OCI-LY7 (cell line): ENCODE measurements around the gene COX7A2. TPM values are rescaled to one million over a fixed set of nuclear protein-coding genes. Genes with fewer than 3 reads are reported as not detected.

Source experiments
- BruUV-seq: library from RNA; stranded (reverse); fragments of 400-500 nt; replicated peaks from 2 replicates; lab custom pipeline; 2021; lab: Mats Ljungman, UMichigan
- CTCF ChIA-PET: fragments of 300-600 bp; sonication (Branson Sonifier 250); formaldehyde crosslinking; loops from one replicate; lab custom pipeline; 2022; ENCODE audit warnings: antibody characterized with exemption; ENCODE audit not compliant: unreplicated experiment; lab: Charles Lee
- POLR2A ChIA-PET: fragments of 300-600 bp; sonication (Branson Sonifier 250); formaldehyde crosslinking; loops from one replicate; lab custom pipeline; 2022; ENCODE audit warnings: antibody characterized with exemption; lab: Charles Lee
- DNase-seq: peaks from one replicate; pipeline ENCODE4 v3.0.0-alpha.2; 2015; ENCODE audit warnings: low spot score
- H2AFZ ChIP-seq: fragments of 200-600 bp; sonication (generic), shearing (Covaris generic); 2 replicates; pipeline ENCODE4 v1.6.1; 2014; ENCODE audit warnings: mild to moderate bottlenecking, antibody characterized with exemption, low read length, moderate library complexity
- H3K27ac ChIP-seq: fragments of 200-600 bp; sonication (generic); 2 replicates; pipeline ENCODE4 v1.5.1; 2014; ENCODE audit warnings: mixed run types, low read depth, mild to moderate bottlenecking, moderate library complexity, low read length, inconsistent platforms; ENCODE audit not compliant: poor library complexity, severe bottlenecking
- H3K36me3 ChIP-seq: fragments of 200-600 bp; sonication (generic); 2 replicates; pipeline ENCODE4 v1.6.1; 2014; ENCODE audit warnings: mild to moderate bottlenecking, antibody characterized with exemption, low read length, moderate library complexity, mixed read lengths; ENCODE audit not compliant: insufficient read depth
- H3K4me1 ChIP-seq: fragments of 200-600 bp; sonication (generic); 2 replicates; pipeline ENCODE4 v1.5.1; 2014; ENCODE audit warnings: mild to moderate bottlenecking, low read length; ENCODE audit not compliant: insufficient read depth, poor library complexity, severe bottlenecking
- H3K4me2 ChIP-seq: fragments of 200-600 bp; sonication (generic); 2 replicates; pipeline ENCODE4 v1.6.1; 2014; ENCODE audit warnings: mild to moderate bottlenecking, low read length
- H3K4me3 ChIP-seq: fragments of 200-600 bp; sonication (generic); 2 replicates; pipeline ENCODE4 v1.5.1; 2014; ENCODE audit warnings: mild to moderate bottlenecking, low read depth, low read length; ENCODE audit not compliant: poor library complexity, severe bottlenecking
- H3K79me2 ChIP-seq: fragments of 200-600 bp; sonication (generic); 2 replicates; pipeline ENCODE4 v1.6.1; 2016; ENCODE audit warnings: low read depth, mild to moderate bottlenecking, low read length, moderate library complexity, mixed read lengths; ENCODE audit not compliant: insufficient read depth
- H3K9me2 ChIP-seq: fragments of 200-600 bp; sonication (generic); 2 replicates; pipeline ENCODE4 v1.6.1; 2016; ENCODE audit warnings: mild to moderate bottlenecking, low read length, mixed read lengths; ENCODE audit not compliant: insufficient read depth
- H3K9me3 ChIP-seq: fragments of 200-600 bp; sonication (generic); 2 replicates; pipeline ENCODE4 v1.6.1; 2014; ENCODE audit warnings: mild to moderate bottlenecking, mixed run types, low read length, mixed read lengths
- H4K20me1 ChIP-seq: fragments of 200-600 bp; sonication (generic); 2 replicates; pipeline ENCODE4 v1.6.1; 2014; ENCODE audit warnings: mild to moderate bottlenecking, antibody characterized with exemption, low read length, moderate library complexity, mixed read lengths; ENCODE audit not compliant: insufficient read depth
- CTCF ChIP-seq: fragments of 200-600 bp; sonication (generic); conservative IDR thresholded peaks from 2 replicates; pipeline ENCODE4 v1.5.1; 2014; ENCODE audit warnings: mild to moderate bottlenecking, antibody characterized with exemption, low read length, moderate library complexity, mixed read lengths
- EZH2phosphoT487 ChIP-seq: fragments of 200-600 bp; sonication (generic); IDR thresholded peaks from 2 replicates; pipeline ENCODE4 v1.6.1; 2018; ENCODE audit warnings: low read depth, borderline replicate concordance, mild to moderate bottlenecking, mixed run types, antibody characterized with exemption, low read length, moderate library complexity, mixed read lengths
- intact Hi-C: fragments of 100-400 bp; cut with micrococcal nuclease; formaldehyde crosslinking; loops from one replicate; pipeline ENCODE4 v1.10.0; 2022; ENCODE audit not compliant: unreplicated experiment
- total RNA-seq, 2 experiments: library from RNA; depleted of rRNA in 1 of 2; stranded (reverse); fragments of >200 nt in 1 of 2; shearing (Covaris generic) in 1 of 2; gene quantifications; 2 replicates each; pipeline ENCODE4 v1.2.3, GENCODE V29; 2014 to 2022

COX7A2 gene
- total RNA-seq, 2 experiments from 2014 or later: 210 to 403 TPM

- Histone ChIP-seq H3K9me3 (peaks cover 13% of the 10 kb centered on the region; the same call in 1 of the 2 replicates), H3K36me3 (peaks cover 53% of the 10 kb centered on the region), H3K4me1 (peaks cover 8% of the 10 kb centered on the region), H3K79me2 (peaks cover 60% of the 10 kb centered on the region), H4K20me1 (0 out of 2 replicates have a peak, but pooled peaks cover 14% of the 10 kb centered on the region), H3K4me3 (no peak overlapping the region), H3K9me2 (no peaks in the 10 kb centered on the region), H2AFZ (no peak overlapping the region), H3K4me2 (no peak overlapping the region), H3K27ac (no peak overlapping the region)
- intact Hi-C loops: no loop called here
- TF ChIP-seq CTCF (no peak), EZH2phosphoT487 (no peak)
- DNase-seq: no peak
- no TSS peak for BruUV-seq
- CTCF ChIA-PET: no interaction called here
- POLR2A ChIA-PET: interaction anchor here (0.6 to 1.2 kb wide), 3 partner anchors 10 to 49 kb away, joined by 3 to 5 read pairs (median 3); no protein-coding TSS in a partner anchor
These were observed 24.8 kb upstream of the COX7A2 start for GRCh38 chr6:75268121-75268987.

GRCh38 chr6:75267461-75267860, 23.9 kb upstream of the COX7A2 start:
- peaks cover 51% of the 10 kb centered on the region for H3K79me2 ChIP-seq
- no TSS peak for BruUV-seq
- CTCF ChIA-PET: no interaction called here

More at GRCh38 chr6:75267461-75267860, 23.9 kb upstream of the COX7A2 start:
- POLR2A ChIA-PET: interaction anchor here (0.6 to 1.2 kb wide), 4 partner anchors 9 to 50 kb away, joined by 3 to 5 read pairs (median 3); no protein-coding TSS in a partner anchor
- no peak overlapping the region for H3K4me2 ChIP-seq
- no peak for DNase-seq
- H2AFZ ChIP-seq: no peak overlapping the region
- intact Hi-C loops: loop anchor here (2.0 kb wide), 1 partner anchor 259 kb away; no protein-coding TSS in a partner anchor
- H3K9me3 ChIP-seq: peaks cover 5% of the 10 kb centered on the region; the same call in 1 of the 2 replicates
- H3K4me3 ChIP-seq: no peak overlapping the region
- TF ChIP-seq CTCF (no peak), EZH2phosphoT487 (no peak)
- H3K27ac ChIP-seq: no peak overlapping the region
- H4K20me1 ChIP-seq: 0 out of 2 replicates have a peak, but pooled peaks cover 14% of the 10 kb centered on the region
- no peaks in the 10 kb centered on the region for H3K4me1 ChIP-seq
- peaks cover 53% of the 10 kb centered on the region for H3K36me3 ChIP-seq
- no peaks in the 10 kb centered on the region for H3K9me2 ChIP-seq
